Raji (cell line): Measurements from ENCODE around the gene TLX3.

Experiments
- POLR2A ChIP-seq: IDR thresholded peaks from 2 replicates; pipeline ENCODE4 v1.6.1; 2011; ENCODE audit warnings: low read depth, low read length, control low read depth; ENCODE audit not compliant: insufficient read depth

TLX3 gene

DNA sequence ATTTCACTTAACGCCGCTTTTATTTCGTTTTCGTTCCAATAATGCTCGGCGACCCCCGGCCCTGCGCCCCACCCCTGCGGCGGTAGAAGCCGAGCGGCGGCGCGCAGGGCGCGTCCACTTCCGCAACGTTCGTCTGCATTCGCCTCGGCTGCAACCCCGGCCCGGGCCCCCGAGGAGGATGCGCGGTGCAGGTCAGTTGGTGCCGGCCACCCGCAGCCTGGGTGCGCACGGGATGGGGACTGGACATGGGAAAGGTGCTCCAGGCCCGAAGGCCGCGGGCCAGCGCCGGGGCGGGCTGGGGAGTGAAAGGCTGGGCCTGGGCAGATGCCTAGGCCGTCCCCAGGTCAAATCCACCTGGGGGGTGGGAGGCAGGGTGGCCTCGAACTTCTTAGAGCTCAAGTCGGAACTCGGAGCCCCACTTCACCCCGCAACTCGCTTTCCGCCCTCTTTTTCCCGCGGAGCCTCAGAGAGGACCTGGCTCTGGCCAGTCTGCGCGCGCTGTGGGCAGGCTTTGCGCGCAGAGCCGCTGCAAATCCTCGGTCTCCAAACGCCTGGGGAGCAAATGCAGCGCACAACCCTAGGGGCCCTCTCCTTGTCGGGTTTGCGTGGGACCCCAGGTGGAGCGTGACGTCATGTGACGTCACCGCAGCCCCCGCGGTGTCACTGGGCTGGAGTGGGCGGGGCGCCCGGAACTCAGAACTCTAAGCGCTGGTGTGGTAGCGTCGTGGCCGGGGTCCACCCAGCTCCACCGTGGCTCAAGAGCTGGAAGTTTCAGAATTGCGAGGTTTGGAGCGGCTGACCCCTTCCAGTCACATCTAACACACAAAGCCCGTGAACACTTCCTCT is 3.3 kb downstream of the TLX3 start:
- TF ChIP-seq POLR2A = no peak

DNA sequence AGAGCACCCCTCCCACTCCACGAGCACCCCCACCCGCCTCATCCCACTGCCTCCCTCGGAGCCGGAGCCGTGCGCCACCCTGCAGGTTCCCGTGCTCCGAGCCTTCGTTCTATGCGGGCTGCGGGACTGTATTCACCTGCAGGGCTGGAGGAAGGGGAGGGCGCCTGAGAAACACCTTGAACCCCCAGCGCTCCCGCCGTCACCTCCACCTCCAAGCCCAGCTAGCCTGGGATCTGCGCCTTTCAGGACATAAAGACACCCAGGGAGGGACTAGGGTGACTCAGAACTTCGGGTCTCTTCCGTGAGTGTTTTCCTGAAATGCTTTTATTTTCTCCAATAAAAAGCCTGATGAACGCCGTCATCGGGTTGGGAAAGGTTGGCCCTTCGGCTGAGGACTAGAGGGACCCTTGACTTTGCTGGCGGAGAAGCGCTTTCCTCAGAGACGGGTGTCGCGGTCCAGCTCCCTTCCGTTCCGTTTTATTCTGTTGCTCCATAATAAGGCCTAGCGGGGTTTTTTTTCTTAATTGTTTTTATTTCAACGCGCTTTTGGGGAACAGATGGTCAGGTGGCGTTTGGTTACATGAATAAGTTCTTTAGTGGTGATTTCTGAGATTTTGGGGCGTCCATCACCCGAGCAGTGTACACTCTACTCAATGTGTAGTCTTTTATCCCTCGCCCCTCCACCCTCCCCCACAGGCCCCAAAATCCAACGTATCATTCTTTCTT is 4.6 kb downstream of the TLX3 start:
- TF ChIP-seq POLR2A = no peak

DNA sequence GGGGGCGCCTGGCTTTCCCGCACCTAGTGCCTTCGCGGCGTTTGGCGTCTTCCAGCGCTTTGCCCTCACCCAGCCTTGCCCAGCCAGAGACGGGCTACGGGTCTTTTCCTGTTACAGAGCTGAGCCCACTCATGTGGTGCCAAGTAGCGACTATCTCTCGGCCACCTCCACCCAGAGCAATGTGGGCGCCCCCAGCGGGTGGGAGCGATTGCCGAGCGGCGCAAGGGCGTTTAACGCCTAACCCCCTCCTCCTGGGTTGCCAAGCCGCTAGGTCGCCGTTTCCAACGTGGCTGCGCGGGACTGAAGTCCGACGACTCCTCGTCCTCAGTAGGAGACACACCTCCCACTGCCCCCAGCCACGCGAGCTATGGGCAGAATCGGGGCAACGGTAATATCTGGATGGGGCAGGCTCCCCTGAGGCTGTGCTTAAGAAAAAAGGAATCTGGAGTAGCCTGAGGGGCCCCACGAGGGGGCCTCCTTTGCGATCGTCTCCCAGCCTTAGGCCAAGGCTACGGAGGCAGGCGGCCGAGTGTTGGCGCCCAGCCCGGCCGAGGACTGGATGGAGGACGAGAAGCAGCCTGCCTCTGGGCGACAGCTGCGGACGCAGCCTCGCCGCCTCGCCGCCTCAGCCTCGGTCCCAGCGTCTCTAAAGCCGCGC is 5.8 kb downstream of the TLX3 start:
- TF ChIP-seq POLR2A = no peak

DNA sequence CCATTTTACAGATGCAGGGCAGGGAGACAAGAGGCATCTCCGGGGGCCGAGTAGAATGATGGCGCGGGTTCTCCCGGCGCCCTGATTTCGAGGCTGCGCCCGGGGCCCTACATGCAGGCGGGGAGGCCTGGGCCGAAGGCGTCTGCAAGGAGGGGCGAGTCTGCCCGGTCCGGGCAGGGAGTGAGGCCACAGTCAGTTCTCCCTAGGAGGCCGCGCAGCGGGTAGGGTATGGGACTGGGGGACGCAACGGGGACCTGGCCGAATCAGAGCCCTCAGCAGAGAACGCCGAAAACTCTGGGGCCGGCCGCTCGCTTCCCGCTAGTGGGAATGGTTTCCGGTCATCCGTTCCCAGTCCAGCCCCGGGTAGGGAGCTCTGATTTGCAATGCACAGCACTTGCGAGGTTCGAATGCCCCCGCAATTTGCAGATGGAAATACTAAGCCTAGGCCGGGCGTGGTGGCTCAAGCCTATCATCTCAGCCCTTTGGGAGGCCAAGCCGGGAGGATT is 6.4 kb downstream of the TLX3 start:
- TF ChIP-seq POLR2A = no peak

DNA sequence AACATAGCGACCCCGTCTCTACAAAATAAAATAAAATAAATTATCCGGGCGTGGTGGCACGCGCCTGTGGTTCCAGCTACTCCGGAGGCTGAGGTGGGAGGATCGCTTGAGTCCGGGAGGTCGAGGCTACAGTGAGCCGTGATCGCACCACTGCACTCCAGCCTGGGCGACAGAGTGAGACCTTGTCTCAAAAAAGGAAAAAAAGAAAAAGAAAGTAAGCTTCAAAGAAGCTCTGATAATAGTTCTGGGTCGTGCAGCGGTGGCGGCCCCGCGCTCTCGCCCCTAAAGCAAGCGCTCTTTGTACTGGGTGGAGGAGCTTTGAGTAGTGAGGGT is 6.8 kb downstream of the TLX3 start:
- TF ChIP-seq POLR2A = no peak

DNA sequence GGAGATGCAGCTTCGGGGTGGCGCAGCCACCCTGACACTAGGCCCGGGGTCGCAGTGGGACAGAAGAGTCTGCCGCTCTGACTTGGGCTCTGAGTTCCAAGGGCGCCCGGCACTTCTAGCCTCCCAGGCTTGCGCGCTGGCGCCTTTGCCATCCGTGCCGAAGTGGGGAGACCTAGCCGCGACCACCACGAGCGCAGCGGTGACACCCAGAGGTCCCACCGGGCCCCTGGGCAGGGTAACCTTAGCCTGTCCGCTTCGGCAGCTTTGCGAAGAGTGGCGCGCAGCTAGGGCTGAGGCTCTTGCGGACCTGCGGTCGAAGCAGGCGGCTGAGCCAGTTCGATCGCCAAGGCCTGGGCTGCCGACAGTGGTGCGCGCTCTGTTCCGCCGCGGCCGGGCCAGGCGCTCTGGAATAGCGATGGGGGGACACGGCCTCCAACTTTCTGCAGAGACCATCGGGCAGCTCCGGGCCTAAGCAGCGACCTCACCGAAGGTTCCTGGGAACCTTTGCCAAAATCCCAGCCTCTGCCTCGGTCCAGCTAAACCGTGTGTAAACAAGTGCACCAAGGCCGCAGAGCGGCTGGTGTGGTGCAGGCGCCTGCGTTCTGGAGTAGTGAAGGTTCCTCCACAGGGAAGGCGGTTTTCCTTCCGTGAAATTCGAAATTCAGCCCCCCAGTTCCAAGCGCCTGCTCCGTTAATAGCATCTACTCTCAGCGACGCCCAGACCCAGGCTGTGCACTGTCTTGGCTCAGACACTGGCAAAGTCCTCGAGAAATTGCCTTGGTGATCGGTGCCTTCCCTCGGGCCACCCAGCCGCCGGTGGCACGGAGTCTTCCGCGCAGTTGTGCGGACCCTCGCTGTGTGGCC is 7.4 kb downstream of the TLX3 start:
- no peak for TF ChIP-seq POLR2A

DNA sequence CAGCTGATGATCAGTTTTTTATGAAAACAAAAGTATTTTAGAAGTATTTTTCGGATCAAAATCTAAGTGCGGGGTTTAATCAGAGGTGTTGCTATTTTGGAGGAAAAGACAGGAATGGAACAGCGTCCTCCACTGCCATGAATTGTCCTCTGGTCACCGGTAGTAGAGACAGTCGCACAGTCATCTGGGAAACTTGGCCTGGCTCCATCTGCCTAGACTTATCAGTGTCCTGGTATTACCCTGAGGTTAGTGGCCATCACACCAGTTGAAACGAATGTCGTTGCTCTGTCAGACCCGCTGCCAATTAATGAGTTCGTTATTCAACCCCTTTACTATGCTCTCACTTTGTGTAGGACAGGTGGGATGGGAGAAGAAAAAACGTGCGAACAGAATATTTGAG is 8.2 kb downstream of the TLX3 start:
- no peak for TF ChIP-seq POLR2A

DNA sequence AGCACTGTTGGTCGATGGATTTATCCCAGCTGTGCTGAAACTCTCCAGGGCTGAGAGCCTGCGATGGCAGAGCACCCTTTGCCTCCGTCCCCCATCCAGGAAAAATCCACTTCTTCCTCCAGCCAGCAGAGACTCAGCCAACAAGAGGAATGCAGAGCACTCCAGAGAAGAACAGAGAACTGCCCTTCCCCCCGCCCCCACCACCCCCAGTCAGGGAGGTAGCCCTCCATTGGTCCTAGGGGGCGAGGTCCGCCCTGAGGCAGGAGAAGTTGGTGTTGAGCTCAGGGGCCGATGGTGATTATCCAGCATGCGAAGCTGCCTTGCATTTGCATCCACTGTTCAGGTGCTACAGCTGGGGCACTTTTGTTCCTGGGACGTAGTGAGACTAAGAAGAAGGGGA is 9.0 kb downstream of the TLX3 start:
- TF ChIP-seq POLR2A = no peak

DNA sequence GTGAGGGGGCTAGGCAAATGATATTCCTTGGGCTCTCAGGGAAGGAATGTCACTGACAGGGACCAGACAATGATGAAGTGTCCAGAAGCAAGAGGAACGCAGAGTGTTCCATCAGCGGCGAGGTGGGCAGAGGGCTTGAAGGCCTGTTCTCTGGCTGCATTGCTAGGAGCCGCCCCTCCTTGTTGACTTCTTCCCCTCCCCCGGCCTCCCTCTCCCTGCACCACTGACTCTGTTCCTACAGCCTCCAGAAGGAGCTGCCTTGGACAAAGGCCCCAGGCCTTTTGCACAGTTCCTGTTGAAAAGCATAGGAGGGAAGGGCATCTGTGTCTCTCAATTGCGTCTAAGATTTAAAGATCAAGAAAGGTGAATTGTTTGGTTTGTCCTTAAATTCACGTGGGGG is 12.4 kb downstream of the TLX3 start:
- no peak for TF ChIP-seq POLR2A

DNA sequence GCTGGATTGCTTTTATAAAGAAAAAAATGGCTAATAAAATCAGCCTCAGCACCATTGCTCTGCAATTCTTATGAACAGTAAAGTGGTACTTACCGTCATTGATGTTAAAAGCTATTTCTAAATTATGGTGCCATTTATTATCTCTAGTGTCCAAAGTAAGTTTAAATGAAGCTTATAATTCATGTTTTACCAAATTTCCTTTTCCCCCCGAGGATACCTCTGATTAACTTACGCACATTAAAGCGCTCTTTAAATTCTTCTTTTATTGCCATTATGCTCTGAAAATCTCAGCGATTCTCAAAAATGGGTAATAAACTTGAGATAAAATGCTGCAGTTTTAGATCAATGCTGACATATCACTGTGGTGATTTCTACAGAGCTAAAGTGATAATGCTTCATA is 13.5 kb downstream of the TLX3 start:
- TF ChIP-seq POLR2A = no peak

DNA sequence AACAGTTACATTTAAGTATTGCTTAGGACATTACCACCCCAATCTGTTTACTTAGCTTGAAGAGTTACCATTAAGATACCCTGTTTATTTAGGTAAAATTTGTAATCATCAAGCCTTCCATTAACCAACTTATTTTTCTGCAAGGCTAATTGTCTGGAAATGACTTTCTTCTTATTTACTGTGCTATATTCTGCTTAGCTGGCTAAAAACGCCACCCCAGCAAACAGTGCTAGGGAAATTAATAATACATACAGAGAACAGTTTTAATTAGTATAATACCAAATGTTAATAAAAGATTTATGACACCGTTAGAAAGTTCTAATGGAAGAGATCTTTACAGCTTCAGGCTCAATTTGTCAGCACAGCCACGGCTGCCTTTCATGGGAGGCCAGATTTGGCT is 14.0 kb downstream of the TLX3 start:
- TF ChIP-seq POLR2A = no peak

DNA sequence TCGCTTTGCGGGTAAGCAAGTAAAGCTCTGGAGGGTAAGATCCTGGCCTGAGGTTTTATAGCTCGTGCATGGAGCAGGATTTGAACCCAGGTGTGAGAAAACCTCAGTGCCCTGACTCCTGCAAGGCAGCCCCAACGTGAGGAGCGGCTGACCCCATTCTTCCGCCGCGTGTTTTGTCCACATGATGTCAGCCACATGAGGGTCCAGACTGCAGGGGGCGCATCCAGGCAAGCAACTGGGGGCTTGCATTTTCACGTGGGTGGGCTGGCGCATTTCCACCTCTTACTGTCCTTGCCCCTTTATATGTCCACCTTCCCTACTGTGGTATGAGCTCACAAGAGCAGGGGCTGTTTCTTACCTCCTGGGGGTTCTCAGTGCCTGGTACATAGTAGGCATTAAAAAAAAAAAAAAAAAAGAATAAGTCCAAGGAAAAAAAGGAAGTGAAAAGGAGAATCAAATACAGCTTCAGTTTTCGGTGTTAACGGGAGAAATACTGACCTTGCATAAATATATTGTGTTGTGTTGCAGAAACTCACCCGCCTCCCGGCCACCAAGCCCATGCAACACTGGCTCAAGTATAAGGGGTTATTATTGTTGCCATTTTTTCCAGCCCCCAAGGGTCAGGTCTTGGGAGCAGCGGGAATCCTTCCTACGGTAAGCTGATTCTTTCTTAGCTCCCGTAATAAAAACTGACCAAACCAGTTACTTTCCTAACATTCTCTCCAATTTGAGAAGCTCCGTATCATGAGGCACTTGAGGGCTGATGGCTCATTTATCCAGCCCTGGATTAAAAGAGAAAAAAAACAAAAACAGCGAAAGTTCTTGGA is 15.0 kb downstream of the TLX3 start:
- TF ChIP-seq POLR2A = no peak

DNA sequence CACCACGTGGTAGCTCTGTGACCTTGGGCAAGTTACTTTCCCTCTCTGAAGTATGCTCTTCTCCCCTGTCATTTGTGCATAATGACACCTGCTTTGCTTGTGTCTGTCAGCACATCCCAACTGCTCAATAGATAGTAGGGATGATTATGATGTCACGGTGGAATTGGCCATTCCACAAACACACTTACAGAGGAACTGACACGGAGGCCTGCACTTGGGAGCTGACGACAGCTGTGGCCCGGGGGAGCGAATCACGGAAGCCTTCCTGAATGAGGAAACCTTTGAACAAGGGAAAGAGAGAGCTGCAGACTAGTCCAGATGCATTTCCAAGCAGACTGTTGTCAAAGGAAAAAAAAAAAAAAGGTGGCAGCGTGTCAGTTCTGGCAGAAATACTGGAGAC is 21.0 kb downstream of the TLX3 start:
- no peak for TF ChIP-seq POLR2A

DNA sequence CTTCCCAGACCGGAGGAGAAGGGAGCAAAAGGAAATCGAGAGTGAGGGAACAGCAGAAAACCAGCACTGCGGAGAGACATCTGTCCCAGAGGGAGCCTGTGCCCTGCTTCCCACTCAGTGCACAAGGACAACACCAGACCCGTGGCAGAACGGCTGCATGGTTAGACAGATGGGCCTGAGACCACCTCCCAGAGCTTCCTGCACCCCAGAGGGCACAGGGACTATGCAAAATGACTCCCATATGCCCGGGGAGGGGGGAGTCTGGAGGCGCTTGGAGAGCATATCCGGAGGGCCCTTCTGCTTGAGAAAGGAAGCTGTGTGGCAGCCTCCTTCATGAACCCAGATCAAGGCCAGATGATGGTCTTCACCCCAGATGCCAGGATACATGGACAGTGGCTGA is 26.6 kb downstream of the TLX3 start:
- TF ChIP-seq POLR2A = no peak

DNA sequence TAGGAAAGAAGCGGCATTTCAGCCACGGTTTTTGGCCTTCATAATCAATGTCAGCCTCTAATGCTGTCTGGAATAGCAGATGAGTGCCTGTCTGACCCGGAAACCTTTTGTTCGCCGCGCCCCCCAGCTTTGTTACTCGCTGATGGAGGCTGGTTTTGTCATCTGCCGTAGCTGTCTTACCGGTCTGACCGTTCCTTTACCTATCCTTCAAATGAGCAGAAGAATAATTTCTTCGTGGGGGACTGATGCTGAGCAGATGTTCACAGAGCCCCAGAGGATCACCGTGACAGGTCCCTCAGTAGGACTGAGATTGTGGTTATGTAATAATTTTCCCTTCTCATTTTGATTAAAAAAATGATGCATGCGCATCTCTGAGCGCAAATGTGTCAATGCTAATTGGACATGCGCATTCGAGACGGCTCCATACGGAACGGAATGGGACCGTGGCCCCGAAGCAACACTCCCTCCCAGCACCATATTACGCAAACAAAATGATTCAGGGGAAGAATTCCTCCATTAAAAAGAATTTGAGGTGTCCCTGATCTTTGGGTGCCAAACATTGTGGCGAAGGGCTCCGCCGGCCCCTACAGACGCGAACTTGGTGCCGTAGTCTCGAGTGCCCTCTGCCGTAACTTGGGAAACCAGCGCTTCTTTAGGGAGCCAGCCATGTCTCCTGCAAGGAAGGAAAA is 27.6 kb downstream of the TLX3 start:
- no peak for TF ChIP-seq POLR2A
